H9 (cell line): ENCODE data around the gene PFKP. TPM values are rescaled to one million over a fixed set of nuclear protein-coding genes. Genes with fewer than 3 reads are reported as not detected.

Experiments used
- DNase-seq: peaks from one replicate; pipeline ENCODE4 v3.0.0-alpha.2; 2017
- H2AFZ ChIP-seq: one replicate; pipeline ENCODE4 v1.6.1; 2013; ENCODE audit warnings: mild to moderate bottlenecking, low read length, control low read depth, moderate library complexity
- H2AK5ac ChIP-seq: 2 replicates; pipeline ENCODE4 v1.6.1; 2013; ENCODE audit warnings: low read length, control low read depth, mixed read lengths; ENCODE audit not compliant: insufficient read length
- H2BK120ac ChIP-seq: one replicate; pipeline ENCODE4 v1.6.1; 2013; ENCODE audit warnings: low read depth, mild to moderate bottlenecking, low read length, control low read depth, inconsistent platforms; ENCODE audit not compliant: poor library complexity, severe bottlenecking
- H2BK12ac ChIP-seq: 2 replicates; pipeline ENCODE4 v1.6.1; 2013; ENCODE audit warnings: low read length, control low read depth, mixed read lengths, low read depth; ENCODE audit not compliant: insufficient read length
- H2BK15ac ChIP-seq: 2 replicates; pipeline ENCODE4 v1.6.1; 2013; ENCODE audit warnings: low read depth, low read length, control low read depth
- H2BK20ac ChIP-seq: one replicate; pipeline ENCODE4 v1.6.1; 2013; ENCODE audit warnings: low read depth, mild to moderate bottlenecking, low read length, control low read depth, inconsistent platforms; ENCODE audit not compliant: poor library complexity, severe bottlenecking
- H2BK5ac ChIP-seq: 2 replicates; pipeline ENCODE4 v1.6.1; 2013; ENCODE audit warnings: low read length, control low read depth, mixed read lengths; ENCODE audit not compliant: insufficient read length
- H3K14ac ChIP-seq: 2 replicates; pipeline ENCODE4 v1.6.1; 2013; ENCODE audit warnings: low read length, control low read depth; ENCODE audit not compliant: insufficient read depth
- H3K18ac ChIP-seq: 2 replicates; pipeline ENCODE4 v1.6.1; 2013; ENCODE audit warnings: low read depth, mild to moderate bottlenecking, mixed read lengths, low read length, control low read depth; ENCODE audit not compliant: insufficient read length
- H3K23ac ChIP-seq: 2 replicates; pipeline ENCODE4 v1.6.1; 2013; ENCODE audit warnings: low read length, control low read depth, mixed read lengths, low read depth; ENCODE audit not compliant: insufficient read length
- H3K23me2 ChIP-seq: 2 replicates; pipeline ENCODE4 v1.6.1; 2013; ENCODE audit warnings: low read depth, mild to moderate bottlenecking, mixed read lengths, low read length, control low read depth; ENCODE audit not compliant: insufficient read length, poor library complexity, severe bottlenecking
- H3K27ac ChIP-seq: 2 replicates; pipeline ENCODE4 v1.5.1; 2013; ENCODE audit warnings: low read length, control low read depth, mixed read lengths, low read depth; ENCODE audit not compliant: insufficient read length
- H3K27me3 ChIP-seq: 2 replicates; pipeline ENCODE4 v1.6.1; 2013; ENCODE audit warnings: low read length, control low read depth, inconsistent platforms; ENCODE audit not compliant: insufficient read depth
- H3K4ac ChIP-seq: 2 replicates; pipeline ENCODE4 v1.6.1; 2013; ENCODE audit warnings: low read depth, mild to moderate bottlenecking, control low read depth, inconsistent platforms, low read length, moderate library complexity
- H3K4me1 ChIP-seq: 2 replicates; pipeline ENCODE4 v1.6.1; 2013; ENCODE audit warnings: low read length, control low read depth, inconsistent platforms; ENCODE audit not compliant: insufficient read depth
- H3K4me2 ChIP-seq: 2 replicates; pipeline ENCODE4 v1.6.1; 2013; ENCODE audit warnings: low read length, control low read depth, mixed read lengths; ENCODE audit not compliant: insufficient read length, insufficient read depth
- H3K56ac ChIP-seq: 2 replicates; pipeline ENCODE4 v1.6.1; 2013; ENCODE audit warnings: low read depth, mild to moderate bottlenecking, mixed read lengths, low read length, control low read depth; ENCODE audit not compliant: insufficient read length
- H3K79me1 ChIP-seq: 2 replicates; pipeline ENCODE4 v1.6.1; 2013; ENCODE audit warnings: low read depth, mild to moderate bottlenecking, moderate library complexity, low read length, control low read depth, inconsistent platforms; ENCODE audit not compliant: insufficient read depth, poor library complexity, severe bottlenecking
- H3K79me2 ChIP-seq: 2 replicates; pipeline ENCODE4 v1.6.1; 2013; ENCODE audit warnings: low read length, control low read depth, inconsistent platforms; ENCODE audit not compliant: insufficient read depth
- H3K9ac ChIP-seq: 2 replicates; pipeline ENCODE4 v1.6.1; 2013; ENCODE audit warnings: low read length, control low read depth, mixed read lengths; ENCODE audit not compliant: insufficient read length; ENCODE audit errors: extremely low read depth
- H3K9me3 ChIP-seq: one replicate; pipeline ENCODE4 v1.6.1; 2013; ENCODE audit warnings: low read depth, low read length, inconsistent platforms; ENCODE audit not compliant: control insufficient read depth
- H3T11ph ChIP-seq: one replicate; pipeline ENCODE4 v1.6.1; 2013; ENCODE audit warnings: mild to moderate bottlenecking, low read length, control low read depth, inconsistent platforms
- H4K20me1 ChIP-seq: one replicate; pipeline ENCODE4 v1.6.1; 2013; ENCODE audit not compliant: control insufficient read depth, insufficient read length, insufficient read depth
- H4K5ac ChIP-seq: 2 replicates; pipeline ENCODE4 v1.6.1; 2013; ENCODE audit warnings: low read depth, mild to moderate bottlenecking, mixed read lengths, low read length, control low read depth; ENCODE audit not compliant: insufficient read length
- H4K8ac ChIP-seq: replicated peaks from 2 replicates; pipeline ENCODE4 v1.6.1; 2013; ENCODE audit warnings: low read length, control low read depth, mixed read lengths, low read depth; ENCODE audit not compliant: insufficient read length
- H4K91ac ChIP-seq: 2 replicates; pipeline ENCODE4 v1.6.1; 2013; ENCODE audit warnings: low read depth, mild to moderate bottlenecking, moderate library complexity, mixed read lengths, low read length, control low read depth; ENCODE audit not compliant: insufficient read length
- H3K27ac Mint-ChIP-seq, 3 experiments: 2 replicates in 2 of 3; 3 replicates in 1 of 3; pipeline ENCODE4 v1.8.0; 2020 to 2021; ENCODE audit warnings: mixed read lengths in 3 of 3, mild to moderate bottlenecking in 1 of 3, moderate library complexity in 1 of 3
- H3K27me3 Mint-ChIP-seq: 2 replicates; pipeline ENCODE4 v1.8.0; 2021; ENCODE audit warnings: low read depth, mild to moderate bottlenecking, moderate library complexity, mixed read lengths
- H3K36me3 Mint-ChIP-seq, 3 experiments: 2 replicates in 2 of 3; 3 replicates in 1 of 3; pipeline ENCODE4 v1.8.0; 2020 to 2021; ENCODE audit warnings: low read depth in 3 of 3, mixed read lengths in 3 of 3; ENCODE audit not compliant: insufficient read depth in 1 of 3
- H3K4me1 Mint-ChIP-seq, 2 experiments: 2 replicates each; pipeline ENCODE4 v1.8.0; 2020; ENCODE audit warnings: mixed read lengths in 2 of 2
- H3K4me3 Mint-ChIP-seq, 2 experiments: 2 replicates in 1 of 2; 3 replicates in 1 of 2; pipeline ENCODE4 v1.8.0; 2020 to 2021; ENCODE audit warnings: mild to moderate bottlenecking in 2 of 2, mixed read lengths in 2 of 2, moderate library complexity in 1 of 2
- H3K9me3 Mint-ChIP-seq, 2 experiments: 2 replicates in 1 of 2; 3 replicates in 1 of 2; pipeline ENCODE4 v1.8.0; 2020; ENCODE audit warnings: mild to moderate bottlenecking in 2 of 2, mixed read lengths in 2 of 2, moderate library complexity in 1 of 2
- WGBS: extraction: QIAGEN DNeasy Blood & Tissue Kit; methylation state at CpG from one replicate; pipeline ENCODE4 v1.1.7; 2013; ENCODE audit warnings: missing lambda C conversion rate, low lambda C conversion rate, mixed read lengths; ENCODE audit not compliant: insufficient read length; ENCODE audit errors: extremely low coverage; 5-methylcytosine and 5-hydroxymethylcytosine counted together
- total RNA-seq: library from RNA; stranded (reverse); gene quantifications from 2 replicates; pipeline ENCODE4 v1.2.1, GENCODE V29; 2021
- TF ChIP-seq, protein P1 (sequence below): fragments of 200-600 bp; sonication (generic); conservative IDR thresholded peaks from 3 replicates; pipeline ENCODE4 v1.8.0; 2021; ENCODE audit warnings: antibody characterized with exemption, mild to moderate bottlenecking

The PFKP gene
- total RNA-seq, 1 experiment from 2014 or later = 145 TPM

GRCh38 chr10:3069876-3070275 is 2.5 kb downstream of the PFKP start:
- Histone ChIP-seq H2AK5ac (no peak overlapping the region), H3K56ac (no peak overlapping the region), H3K9ac (no peak overlapping the region), H2AFZ (no peak overlapping the region), H2BK20ac (no peak overlapping the region), H3K27ac (no peak overlapping the region), H4K5ac (no peak overlapping the region), H3T11ph (no peak overlapping the region), H3K79me2 (peaks cover 26% of the 10 kb centered on the region), H3K18ac (no peak overlapping the region), H3K4me2 (no peak overlapping the region), H3K4me1 (no peaks in the 10 kb centered on the region), H2BK12ac (no peak overlapping the region), H3K23me2 (peaks cover 6% of the 10 kb centered on the region), H3K9me3 (no peaks in the 10 kb centered on the region), H3K4ac (no peak overlapping the region), H4K8ac (no peak overlapping the region), H4K20me1 (no peaks in the 10 kb centered on the region), H4K91ac (no peak overlapping the region), H3K23ac (no peak overlapping the region), H2BK120ac (no peak overlapping the region), H2BK5ac (no peak overlapping the region), H2BK15ac (no peak overlapping the region), H3K27me3 (no peaks in the 10 kb centered on the region), H3K14ac (no peak overlapping the region), H3K79me1 (peaks cover 6% of the 10 kb centered on the region)
- TF ChIP-seq, protein P1, sequence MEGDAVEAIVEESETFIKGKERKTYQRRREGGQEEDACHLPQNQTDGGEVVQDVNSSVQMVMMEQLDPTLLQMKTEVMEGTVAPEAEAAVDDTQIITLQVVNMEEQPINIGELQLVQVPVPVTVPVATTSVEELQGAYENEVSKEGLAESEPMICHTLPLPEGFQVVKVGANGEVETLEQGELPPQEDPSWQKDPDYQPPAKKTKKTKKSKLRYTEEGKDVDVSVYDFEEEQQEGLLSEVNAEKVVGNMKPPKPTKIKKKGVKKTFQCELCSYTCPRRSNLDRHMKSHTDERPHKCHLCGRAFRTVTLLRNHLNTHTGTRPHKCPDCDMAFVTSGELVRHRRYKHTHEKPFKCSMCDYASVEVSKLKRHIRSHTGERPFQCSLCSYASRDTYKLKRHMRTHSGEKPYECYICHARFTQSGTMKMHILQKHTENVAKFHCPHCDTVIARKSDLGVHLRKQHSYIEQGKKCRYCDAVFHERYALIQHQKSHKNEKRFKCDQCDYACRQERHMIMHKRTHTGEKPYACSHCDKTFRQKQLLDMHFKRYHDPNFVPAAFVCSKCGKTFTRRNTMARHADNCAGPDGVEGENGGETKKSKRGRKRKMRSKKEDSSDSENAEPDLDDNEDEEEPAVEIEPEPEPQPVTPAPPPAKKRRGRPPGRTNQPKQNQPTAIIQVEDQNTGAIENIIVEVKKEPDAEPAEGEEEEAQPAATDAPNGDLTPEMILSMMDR = no peak
- Mint-ChIP-seq H3K4me3 (peak overlapping the region; percentile 64 to 79; a peak in 4 of 5 replicates), H3K36me3 (peaks cover 17 to 40% (median 33%) of the 10 kb centered on the region in 3 experiments), H3K27ac (no peak overlapping the region), H3K4me1 (peaks cover 51 to 53% of the 10 kb centered on the region in 2 experiments), H3K27me3 (peaks cover 17% of the 10 kb centered on the region), H3K9me3 (no peaks in the 10 kb centered on the region)
- DNase-seq = no peak
- WGBS = no CpG with 5 or more reads among the region's 11 CpGs
